Upper lobe of left lung (tissue), 6 donors: ENCODE results near the gene HASPIN. TPM values are rescaled to one million over a fixed set of nuclear protein-coding genes. Genes with fewer than 3 reads are reported as not detected.

Source experiments
- ATAC-seq, 2 donors: fragments of 200-7000 bp; cut with Tn5 transposase; one replicate each; pipeline ENCODE4 v1.9.1; 2022; ENCODE audit warnings: mild to moderate bottlenecking in 2 of 2, moderate library complexity in 2 of 2; ENCODE audit not compliant: low FRiP score in 2 of 2
- DNase-seq, 2 donors: peaks; one replicate each; pipeline ENCODE4 v3.0.0-alpha.2; 2019 to 2020
- H3K27ac ChIP-seq, 4 donors: fragments of 200-600 bp; sonication (generic); one replicate each; pipeline ENCODE4 v1.5.1; 2016 to 2019
- H3K27me3 ChIP-seq, 4 donors: fragments of 200-600 bp; sonication (generic); one replicate each; pipeline ENCODE4 v1.5.1; 2017 to 2019
- H3K36me3 ChIP-seq, 4 donors: fragments of 200-600 bp; sonication (generic); one replicate each; pipeline ENCODE4 v1.5.1; 2016 to 2019
- H3K4me1 ChIP-seq, 4 donors: fragments of 200-600 bp; sonication (generic); one replicate each; pipeline ENCODE4 v1.5.1; 2018 to 2019
- H3K4me3 ChIP-seq, 4 donors: fragments of 200-600 bp; sonication (generic); one replicate each; pipeline ENCODE4 v1.5.1; 2017 to 2019; ENCODE audit warnings: mild to moderate bottlenecking in 2 of 4, moderate library complexity in 1 of 4
- H3K9me3 ChIP-seq, 4 donors: fragments of 200-600 bp; sonication (generic); one replicate each; pipeline ENCODE4 v1.5.1; 2018 to 2019
- CTCF ChIP-seq, 6 experiments: fragments of 450-650 bp in 4 of 6; fragments of 200-600 bp in 2 of 6; sonication (generic) in 2 of 6; IDR thresholded peaks; one replicate each; pipeline ENCODE4 v1.5.1; 2016 to 2019; ENCODE audit warnings: antibody characterized with exemption in 6 of 6
- EP300 ChIP-seq, 4 donors: sonication (generic); formaldehyde crosslinking; IDR thresholded peaks; one replicate each; pipeline ENCODE4 v1.5.1; 2017; ENCODE audit warnings: antibody characterized with exemption in 4 of 4, control low read depth in 2 of 4
- POLR2A ChIP-seq, 4 donors: fragments of 450-650 bp; IDR thresholded peaks; one replicate each; pipeline ENCODE4 v1.5.1; 2016 to 2017; ENCODE audit warnings: antibody characterized with exemption in 4 of 4, mild to moderate bottlenecking in 2 of 4
- POLR2AphosphoS5 ChIP-seq, 2 donors: sonication (generic); formaldehyde crosslinking; IDR thresholded peaks; one replicate each; pipeline ENCODE4 v1.5.1; 2017; ENCODE audit warnings: antibody characterized with exemption in 2 of 2
- WGBS, 2 donors: methylation state at CpG; one replicate each; pipeline ENCODE4 v1.1.5; 2017 to 2018; 5-methylcytosine and 5-hydroxymethylcytosine counted together
- total RNA-seq, 6 donors: library from RNA; depleted of rRNA in 4 of 6; stranded (reverse); fragments of >200 nt in 4 of 6; gene quantifications; one replicate each; pipeline versions ENCODE4 v1.1.0 to v1.2.1, GENCODE V29; 2016 to 2021
- donor health status: DM: no; HTN: no; CAD: no; lungs with moderate emphysema.
- donor health status: DM: no; HTN: yes; CAD: no; lungs with severe emphysema.

HASPIN gene
- total RNA-seq, 6 donors from 2014 or later: 0.49 to 1.7 (median 0.81) TPM; not detected in 2

DNA sequence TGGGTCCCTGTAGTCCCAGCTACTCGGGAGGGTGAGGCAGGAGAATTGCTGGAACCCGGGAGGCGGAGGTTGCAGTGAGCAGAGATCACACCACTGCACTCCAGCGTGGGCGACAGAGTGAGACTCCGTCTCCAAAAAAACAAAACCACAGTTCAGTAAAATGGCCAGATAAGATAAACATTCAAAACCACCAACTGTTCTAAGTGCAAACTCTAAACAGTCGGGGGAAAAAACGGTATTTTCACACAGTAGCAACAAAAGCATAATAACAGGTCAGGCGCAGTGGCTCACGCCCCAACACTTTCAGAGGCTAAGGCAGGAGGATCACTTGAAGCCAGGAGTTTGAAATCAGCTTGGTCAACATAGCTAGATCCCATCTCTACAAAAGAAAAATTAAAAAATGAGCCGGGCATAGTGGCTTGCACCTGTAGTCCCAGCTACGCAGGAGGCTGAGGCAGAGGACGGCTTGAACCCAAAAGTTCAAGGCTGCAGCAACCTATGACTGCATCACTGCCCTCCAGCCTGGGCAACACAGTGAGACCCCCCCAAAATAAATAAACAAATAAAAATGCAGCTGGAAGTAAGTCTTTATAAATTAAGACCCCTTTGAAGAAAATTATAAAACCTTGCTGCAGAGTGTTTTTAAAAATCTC lies 10.8 kb upstream of the HASPIN start:
- no peaks in the 10 kb centered on the region for H3K27me3 ChIP-seq
- H3K4me1 ChIP-seq: peaks cover 0 to 10% (median 2%) of the 10 kb centered on the region in 4 donors
- H3K27ac ChIP-seq: no peak overlapping the region
- H3K4me3 ChIP-seq: no peak overlapping the region
- DNase-seq (no peak), ATAC-seq (no peak)
- peaks cover 26 to 55% (median 48%) of the 10 kb centered on the region in 4 donors for H3K36me3 ChIP-seq
- no peaks in the 10 kb centered on the region for H3K9me3 ChIP-seq
- 72 to 76% methylated on average over 13 of the region's 13 CpGs for WGBS, 2 donors
- TF ChIP-seq POLR2AphosphoS5 (IDR thresholded peaks at IDR 0.05) (no peak), POLR2A (IDR thresholded peaks at IDR 0.05) (no peak), EP300 (IDR thresholded peaks at IDR 0.05) (no peak), CTCF (IDR thresholded peaks at IDR 0.05) (no peak)

GRCh38 chr17:3715296-3715695 lies 8.4 kb upstream of the HASPIN start:
- Histone ChIP-seq H3K4me3 (no peak overlapping the region), H3K27me3 (no peaks in the 10 kb centered on the region), H3K4me1 (peaks cover 5 to 23% (median 16%) of the 10 kb centered on the region in 4 donors), H3K9me3 (no peaks in the 10 kb centered on the region), H3K36me3 (peaks cover 28 to 61% (median 56%) of the 10 kb centered on the region in 4 donors), H3K27ac (no peak overlapping the region)
- TF ChIP-seq POLR2A (IDR thresholded peaks at IDR 0.05) (no peak), EP300 (IDR thresholded peaks at IDR 0.05) (no peak), POLR2AphosphoS5 (IDR thresholded peaks at IDR 0.05) (no peak), CTCF (IDR thresholded peaks at IDR 0.05) (no peak)
- no peak for DNase-seq
- no peak for ATAC-seq
- WGBS, 2 donors: 81 to 97% methylated on average over 8 of the region's 8 CpGs

DNA sequence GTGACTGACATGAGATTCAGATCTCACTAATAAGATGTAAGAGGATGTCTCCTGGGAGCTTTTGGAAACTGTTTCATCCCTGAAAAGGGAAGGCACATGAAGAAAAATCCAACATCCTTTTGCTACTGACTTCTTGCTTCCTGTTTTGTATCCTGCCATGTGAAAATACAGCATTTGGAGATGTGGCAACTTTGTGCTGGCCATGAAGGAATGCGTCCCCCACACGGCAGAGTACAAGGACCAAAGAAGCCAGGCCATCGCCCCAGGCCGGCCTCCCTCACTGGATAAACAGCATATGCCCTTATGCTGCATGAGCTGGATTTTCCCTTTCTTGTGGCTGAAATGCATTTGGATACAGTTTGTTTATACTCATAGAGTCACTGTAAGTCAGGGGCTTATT lies 5.5 kb upstream of the HASPIN start:
- ATAC-seq: no peak
- TF ChIP-seq EP300 (IDR thresholded peaks at IDR 0.05) (no peak), POLR2A (IDR thresholded peaks at IDR 0.05) (no peak), POLR2AphosphoS5 (IDR thresholded peaks at IDR 0.05) (no peak), CTCF (IDR thresholded peaks at IDR 0.05) (no peak)
- H3K36me3 ChIP-seq: peaks cover 28 to 55% (median 46%) of the 10 kb centered on the region in 4 donors
- peaks cover 26 to 46% (median 34%) of the 10 kb centered on the region in 4 donors for H3K4me1 ChIP-seq
- no peaks in the 10 kb centered on the region for H3K9me3 ChIP-seq
- DNase-seq: no peak
- H3K4me3 ChIP-seq: no peak overlapping the region
- no peak overlapping the region for H3K27ac ChIP-seq
- no peaks in the 10 kb centered on the region for H3K27me3 ChIP-seq
- 83 to 93% methylated on average over 4 of the region's 4 CpGs for WGBS, 2 donors

GRCh38 chr17:3719265-3719664 lies 4.4 kb upstream of the HASPIN start:
- ATAC-seq: no peak
- TF ChIP-seq EP300 (IDR thresholded peaks at IDR 0.05) (no peak), CTCF (IDR thresholded peaks at IDR 0.05) (no peak), POLR2AphosphoS5 (IDR thresholded peaks at IDR 0.05) (no peak), POLR2A (IDR thresholded peaks at IDR 0.05) (no peak)
- peaks cover 28 to 48% (median 39%) of the 10 kb centered on the region in 4 donors for H3K36me3 ChIP-seq
- no peaks in the 10 kb centered on the region for H3K27me3 ChIP-seq
- H3K4me3 ChIP-seq: no peak overlapping the region
- H3K27ac ChIP-seq: peak overlapping the region in 2 of 4 donors; percentile 47 to 60
- no peak for DNase-seq
- H3K9me3 ChIP-seq: no peaks in the 10 kb centered on the region
- peaks cover 29 to 53% (median 37%) of the 10 kb centered on the region in 4 donors for H3K4me1 ChIP-seq

DNA sequence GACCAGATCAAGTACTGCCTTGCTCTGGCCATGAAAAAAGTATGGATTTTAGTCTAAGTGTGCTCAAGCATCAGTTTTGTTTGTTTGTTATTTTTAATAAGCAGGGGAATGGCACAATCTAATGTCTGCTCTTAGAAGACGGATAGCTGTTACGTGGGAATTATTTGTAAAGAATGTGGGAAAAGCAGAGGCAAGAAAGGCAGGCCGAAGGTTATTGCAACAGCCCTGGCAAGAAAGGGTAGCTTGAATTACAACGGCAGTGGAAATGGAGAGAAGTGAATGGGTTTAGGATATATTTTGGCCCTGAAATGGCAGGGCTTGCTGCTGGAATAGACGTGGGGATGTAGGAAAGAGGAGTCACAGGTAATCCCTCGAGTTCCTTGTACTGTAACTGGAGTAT lies 987 bp upstream of the HASPIN start:
- Histone ChIP-seq H3K4me1 (peaks cover 34 to 63% (median 42%) of the 10 kb centered on the region in 4 donors), H3K36me3 (peaks cover 4 to 14% (median 7%) of the 10 kb centered on the region in 4 donors), H3K9me3 (no peaks in the 10 kb centered on the region), H3K27ac (peak overlapping the region in 3 of 4 donors; percentile 90 to 95 (median 94)), H3K27me3 (no peaks in the 10 kb centered on the region), H3K4me3 (peak overlapping the region; percentile 72 to 95 (median 90))
- TF ChIP-seq POLR2AphosphoS5 (IDR thresholded peaks at IDR 0.05): no peak
- TF ChIP-seq CTCF (IDR thresholded peaks at IDR 0.05): no peak
- TF ChIP-seq EP300 (IDR thresholded peaks at IDR 0.05): no peak
- TF ChIP-seq POLR2A (IDR thresholded peaks at IDR 0.05): no peak
- no peak for DNase-seq
- ATAC-seq: no peak
- WGBS, 2 donors: 34 to 36% methylated on average over 6 of the region's 6 CpGs
